GM19328 (cell line): ENCODE results near the gene ZNHIT6.
"Not testable (repeated sequence)": the region's sequence is repeated elsewhere in the genome, so short reads cannot be mapped to it uniquely, and the experiment has no call there.

Experiments
- ATAC-seq: cut with Tn5 transposase; IDR thresholded peaks from one replicate; pipeline ENCODE4 v1.9.1; 2021; ENCODE audit warnings: mild to moderate bottlenecking, moderate library complexity; ENCODE audit not compliant: unreplicated experiment

The ZNHIT6 gene

GRCh38 chr1:85672031-85672660 lies 36.1 kb downstream of the ZNHIT6 start:
- ATAC-seq: no peak

- ATAC-seq: no peak
These were observed 42.3 kb downstream of the ZNHIT6 start for GRCh38 chr1:85665932-85666331.

DNA sequence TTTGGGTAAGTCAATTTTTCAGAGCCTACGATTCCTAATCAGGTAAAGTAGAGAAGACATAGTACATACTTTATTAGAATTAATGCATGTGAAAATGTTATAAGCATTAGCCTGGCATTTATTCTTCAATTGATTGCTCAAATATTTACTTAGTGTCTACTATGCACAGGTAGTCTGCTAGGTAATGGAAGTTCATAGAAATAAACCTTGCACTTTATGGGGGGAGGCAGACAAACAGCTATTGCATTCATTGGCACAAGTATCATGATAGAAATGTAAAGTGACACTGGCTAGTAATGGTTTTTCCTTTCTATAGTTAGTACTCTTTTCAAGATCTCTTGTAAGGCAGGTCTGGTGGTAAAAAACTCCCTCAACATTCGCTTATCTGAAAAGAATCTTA lies 44.9 kb downstream of the ZNHIT6 start:
- ATAC-seq: no peak

DNA sequence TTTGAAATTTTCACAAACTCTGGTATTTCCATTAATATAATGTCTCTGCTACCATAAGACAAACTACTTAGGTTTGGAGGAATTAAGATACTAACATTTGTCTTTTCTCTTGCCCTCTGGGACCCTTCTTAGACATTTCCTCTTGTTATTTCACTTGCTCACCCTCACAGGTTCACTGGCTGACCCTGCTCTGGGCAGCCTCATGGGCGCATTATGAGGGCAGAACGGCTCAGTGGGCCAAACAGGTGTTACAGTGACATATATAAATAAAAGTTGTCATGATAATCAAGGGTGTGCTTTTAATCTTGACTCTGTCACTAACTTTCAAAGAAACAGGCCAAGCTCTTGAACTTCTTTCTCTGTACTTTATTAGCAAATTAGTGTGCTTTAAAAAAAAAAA lies 46.5 kb downstream of the ZNHIT6 start:
- ATAC-seq: no peak

DNA sequence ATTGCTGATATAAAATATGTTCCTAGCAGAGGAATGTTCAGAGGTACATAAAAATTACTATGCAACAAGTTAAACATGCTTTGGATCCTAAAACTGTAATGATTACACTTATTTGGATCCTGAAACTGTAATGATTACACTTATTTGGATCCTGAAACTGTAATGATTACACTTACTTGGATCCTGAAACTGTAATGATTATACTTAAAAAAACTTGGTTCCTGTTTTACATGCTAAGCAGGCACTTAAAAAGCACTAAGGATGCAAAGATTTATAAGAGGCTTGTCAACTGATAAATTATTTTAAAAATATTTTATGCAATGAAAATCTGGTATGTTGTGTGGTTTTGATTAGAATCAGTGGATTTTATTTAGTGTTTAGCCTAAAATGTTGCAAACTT lies 47.7 kb downstream of the ZNHIT6 start:
- no peak for ATAC-seq

DNA sequence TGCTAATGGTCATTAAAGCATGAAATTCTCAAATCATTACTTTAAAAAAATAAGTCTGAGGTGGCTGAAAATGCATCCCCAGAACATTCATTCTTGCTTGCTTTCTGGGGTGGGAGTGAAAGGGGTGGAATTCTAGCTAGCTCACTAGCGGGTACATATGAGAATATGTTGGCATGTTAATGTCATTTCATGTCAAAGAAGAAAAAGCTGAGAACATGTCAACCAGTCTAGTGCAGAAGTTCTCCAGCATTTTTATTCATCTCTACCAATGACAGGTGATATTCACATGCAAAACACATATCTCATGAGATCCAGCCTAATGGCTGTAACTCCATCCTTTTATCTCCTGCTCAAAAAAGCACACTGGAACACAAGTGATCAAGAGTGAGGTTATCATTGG lies 49.1 kb downstream of the ZNHIT6 start:
- ATAC-seq: no peak

GRCh38 chr1:85656948-85657347 lies 51.3 kb downstream of the ZNHIT6 start:
- ATAC-seq: no peak

DNA sequence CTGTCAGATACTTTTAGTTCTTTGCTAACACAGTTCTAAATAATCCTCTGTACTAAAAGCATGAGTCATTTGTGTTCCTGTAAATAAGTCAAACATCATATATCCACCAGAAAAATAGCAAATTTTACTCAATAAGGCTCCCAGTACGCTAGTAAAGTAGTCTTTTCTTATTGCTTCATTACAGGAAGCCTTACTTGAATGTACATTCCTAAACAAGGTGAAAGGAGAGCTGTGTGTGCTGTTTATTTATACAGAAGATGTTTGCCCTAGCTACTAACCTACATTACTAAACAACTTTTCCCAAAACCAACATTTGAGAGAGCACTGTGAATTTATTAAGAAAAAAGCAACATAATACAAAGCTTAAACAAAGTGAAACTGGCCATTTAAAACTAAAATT lies 52.0 kb downstream of the ZNHIT6 start:
- no peak for ATAC-seq

DNA sequence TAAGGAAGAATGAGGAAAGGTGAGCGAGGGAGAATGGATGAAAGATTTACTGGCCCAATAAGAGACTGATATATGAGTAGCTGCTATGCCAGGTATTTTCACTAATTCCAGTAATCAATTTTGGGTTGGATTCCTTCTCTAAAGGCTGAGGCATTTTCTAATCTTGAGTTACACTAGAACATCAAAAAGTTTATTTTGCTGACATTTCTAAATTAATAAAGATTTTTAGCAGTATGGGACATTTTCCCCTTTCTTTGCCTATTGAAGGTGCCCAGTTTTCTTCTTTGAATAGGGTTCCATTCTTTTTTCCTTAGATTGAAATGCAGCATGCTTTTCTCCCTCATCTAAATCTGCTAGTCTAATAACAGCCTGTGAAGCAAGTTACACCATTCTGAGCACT lies 52.9 kb downstream of the ZNHIT6 start:
- no peak for ATAC-seq

DNA sequence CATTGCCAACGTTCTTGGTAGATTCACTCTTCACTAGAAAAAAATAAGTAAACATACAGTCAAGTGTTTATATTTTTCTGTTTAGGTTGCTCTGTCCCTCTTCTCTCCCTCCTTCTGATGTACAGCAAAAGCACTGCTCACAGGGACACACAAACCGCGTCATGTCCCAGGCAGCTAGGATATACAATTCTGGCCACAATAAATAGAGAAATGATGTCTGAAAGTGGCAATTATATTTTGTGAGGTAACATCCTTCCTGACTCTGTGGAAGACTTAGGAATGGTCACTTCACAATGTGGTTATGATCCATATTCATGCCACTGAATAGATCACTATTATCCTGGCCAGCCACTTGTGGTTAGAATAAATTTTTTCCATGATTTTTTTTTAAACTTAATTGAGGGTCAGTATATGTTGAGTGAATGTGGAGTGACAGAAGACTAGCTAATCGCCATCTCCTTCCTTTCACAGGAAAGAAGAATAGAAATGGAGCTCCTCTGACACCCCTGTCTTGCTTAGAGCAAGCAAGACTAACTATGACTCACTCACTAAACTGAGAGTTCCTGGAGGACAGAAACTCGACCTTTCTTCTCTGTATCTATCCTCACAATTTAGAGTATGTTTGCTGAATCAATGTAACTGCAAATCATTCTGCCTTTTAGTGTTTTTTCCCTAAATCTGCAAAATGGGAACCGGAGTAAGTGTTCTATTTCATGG lies 54.0 kb downstream of the ZNHIT6 start:
- ATAC-seq: no peak

DNA sequence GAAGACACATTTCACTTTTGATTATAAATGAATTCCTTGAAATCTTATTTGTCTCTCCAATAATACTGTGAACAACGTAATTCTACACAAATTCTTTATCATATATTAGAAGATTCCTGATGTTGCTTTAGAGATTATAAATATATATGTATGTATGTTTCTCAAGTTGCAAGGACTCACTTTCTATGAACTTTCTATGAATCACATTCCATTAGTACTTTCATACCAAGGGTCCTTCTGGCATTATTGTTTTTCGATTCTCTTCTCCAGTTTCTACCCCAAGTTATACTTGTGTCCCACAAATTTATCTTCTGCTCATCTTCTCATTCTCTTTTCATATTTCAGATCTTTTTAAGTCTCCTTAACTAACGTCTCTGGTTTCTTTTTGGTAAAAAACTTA lies 55.9 kb downstream of the ZNHIT6 start:
- ATAC-seq: no peak

DNA sequence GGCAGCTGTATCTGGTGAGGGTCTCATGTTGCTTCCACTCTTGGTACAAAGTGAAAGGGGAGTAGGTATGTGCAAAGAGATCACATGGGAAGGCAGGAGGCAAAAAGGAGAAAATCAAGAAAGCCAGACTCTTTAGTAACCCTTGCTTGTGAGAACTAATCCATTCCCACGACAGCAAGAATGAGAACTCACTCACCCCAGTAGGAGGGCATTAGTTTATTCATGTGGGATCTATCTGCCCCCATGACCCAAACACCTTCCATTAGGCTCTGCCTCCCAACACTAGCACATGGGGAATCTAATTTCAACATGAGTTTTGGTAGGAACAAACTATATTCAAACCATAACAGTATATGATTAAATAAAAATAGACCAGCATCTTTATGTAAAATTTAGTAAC lies 57.6 kb downstream of the ZNHIT6 start:
- ATAC-seq: no peak

- ATAC-seq: no peak
These were observed 58.6 kb downstream of the ZNHIT6 start for GRCh38 chr1:85649591-85649990.

DNA sequence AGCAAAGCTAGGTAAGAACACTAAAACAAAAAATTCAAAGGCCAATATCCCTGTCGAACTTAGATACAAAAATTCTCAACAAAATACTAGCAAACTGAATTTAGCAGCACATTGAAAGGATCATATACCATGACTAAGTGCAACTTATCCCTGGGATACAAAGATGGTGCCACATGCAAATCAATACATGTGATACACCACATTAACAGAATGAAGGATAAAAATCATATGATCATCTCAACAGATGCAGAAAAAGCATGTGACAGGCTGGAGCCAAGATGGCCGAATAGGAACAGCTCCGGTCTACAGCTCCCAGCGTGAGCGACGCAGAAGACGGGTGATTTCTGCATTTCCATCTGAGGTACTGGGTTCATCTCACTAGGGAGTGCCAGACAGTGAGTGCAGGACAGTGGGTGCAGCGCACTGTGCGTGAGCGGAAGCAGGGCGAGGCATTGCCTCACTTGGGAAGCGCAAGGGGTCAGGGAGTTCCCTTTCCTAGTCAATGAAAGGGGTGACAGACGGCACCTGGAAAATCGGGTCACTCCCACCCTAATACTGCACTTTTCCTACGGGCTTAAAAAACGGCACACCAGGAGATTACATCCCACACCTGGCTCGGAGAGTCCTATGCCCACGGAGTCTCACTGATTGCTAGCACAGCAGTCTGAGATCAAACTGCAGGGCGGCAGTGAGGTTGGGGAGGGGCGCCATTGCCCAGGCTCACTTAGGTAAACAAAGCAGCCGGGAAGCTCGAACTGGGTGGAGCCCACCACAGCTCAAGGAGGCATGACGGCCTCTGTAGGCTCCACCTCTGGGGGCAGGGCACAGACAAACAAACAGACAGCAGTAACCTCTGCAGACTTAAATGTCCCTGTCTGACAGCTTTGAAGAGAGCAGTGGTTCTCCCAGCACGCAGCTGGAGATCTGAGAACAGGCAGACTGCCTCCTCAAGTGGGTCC lies 66.4 kb downstream of the ZNHIT6 start:
- ATAC-seq: not testable (repeated sequence)

DNA sequence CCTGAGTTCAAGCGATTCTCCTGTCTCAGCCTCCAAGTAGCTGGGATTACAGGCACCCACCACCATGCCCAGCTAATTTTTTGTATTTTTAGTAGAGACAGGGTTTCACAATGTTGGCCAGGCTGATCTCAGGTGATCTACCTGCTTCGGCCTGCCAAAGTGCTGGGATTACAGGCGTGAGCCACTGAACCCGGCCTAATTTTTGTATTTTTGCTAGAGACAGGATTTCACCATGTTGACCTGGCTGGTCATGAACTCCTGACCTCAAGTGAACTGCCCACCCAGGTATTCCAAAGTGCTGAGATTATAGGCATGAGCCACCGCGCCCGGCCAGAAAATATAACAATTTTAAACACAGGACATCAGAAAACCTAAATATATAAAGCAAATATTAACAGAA lies 68.3 kb downstream of the ZNHIT6 start:
- not testable (repeated sequence) for ATAC-seq

- no peak for ATAC-seq
These were observed 69.8 kb downstream of the ZNHIT6 start for GRCh38 chr1:85638412-85638811.

DNA sequence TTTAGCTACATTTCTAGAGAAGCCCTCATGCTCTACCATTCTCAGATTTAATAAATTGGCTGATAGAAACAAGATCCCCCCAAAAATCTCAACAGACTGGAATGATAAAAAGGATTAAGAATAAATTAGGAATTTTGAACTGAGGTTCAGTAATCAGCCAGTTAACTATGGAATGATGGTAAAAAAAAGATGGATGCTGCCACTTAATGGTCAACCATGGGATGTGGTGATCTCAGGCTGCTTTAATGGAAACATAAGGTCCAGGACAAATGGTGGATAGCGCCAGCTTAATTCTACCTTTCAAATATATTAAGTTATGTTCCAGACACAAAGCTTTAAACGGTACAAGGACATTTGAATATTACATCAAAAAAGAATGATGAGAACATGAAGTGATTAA lies 77.7 kb downstream of the ZNHIT6 start:
- no peak for ATAC-seq

- no peak for ATAC-seq
These were observed 78.7 kb downstream of the ZNHIT6 start for GRCh38 chr1:85629532-85629920.

- ATAC-seq: no peak
These were observed 79.3 kb downstream of the ZNHIT6 start for GRCh38 chr1:85628791-85629531.

GRCh38 chr1:85626818-85627217 lies 81.4 kb downstream of the ZNHIT6 start:
- no peak for ATAC-seq

DNA sequence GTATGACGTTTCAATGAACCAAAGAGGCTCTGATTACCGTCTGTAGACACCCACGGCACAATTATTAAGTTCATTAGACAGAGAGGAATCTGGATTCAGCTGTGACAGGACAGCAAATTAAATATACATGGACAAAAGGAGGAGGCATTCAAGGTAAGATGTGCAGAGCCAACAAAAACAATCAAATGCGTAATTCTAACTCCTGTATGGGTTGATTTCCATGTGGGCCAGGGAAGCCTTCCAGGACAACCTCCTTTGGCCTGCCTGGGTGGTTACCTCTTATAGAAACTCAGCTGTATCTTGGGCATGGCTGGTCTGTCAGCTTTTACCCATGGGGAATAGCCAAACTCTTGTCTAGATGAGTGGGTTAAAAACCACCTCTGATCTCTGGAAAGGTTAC lies 83.9 kb downstream of the ZNHIT6 start:
- ATAC-seq: no peak
